ENCODE data around the gene ILF3.

ILF3 gene

GRCh38 chr19:10701955-10702525, 47.9 kb downstream of the ILF3 start:
- DNase-seq: peak in 1 of 2 experiments; percentile 56

- no peak for DNase-seq
Observed at GRCh38 chr19:10706990-10707389, 52.8 kb downstream of the ILF3 start.

- DNase-seq: no peak
Observed at GRCh38 chr19:10707440-10707839, 53.3 kb downstream of the ILF3 start.

- DNase-seq: no peak
Observed at GRCh38 chr19:10708291-10708690, 54.1 kb downstream of the ILF3 start.

GRCh38 chr19:10712045-10712444, 57.9 kb downstream of the ILF3 start:
- no peak for DNase-seq

GRCh38 chr19:10712754-10713153, 58.6 kb downstream of the ILF3 start:
- no peak for DNase-seq

- no peak for DNase-seq
Observed at GRCh38 chr19:10713317-10713716, 59.2 kb downstream of the ILF3 start.

GRCh38 chr19:10717054-10717355, 62.9 kb downstream of the ILF3 start:
- DNase-seq: no peak

GRCh38 chr19:10717356-10718204, 63.4 kb downstream of the ILF3 start, which contains the start of gene DNM2:
DNM2 (plus strand) TSS chr19:10718079; CDS start chr19:10718243, 164 bp downstream.
- DNase-seq: peak; percentile 99 to 100

- DNase-seq: peak; percentile 68 to 75
Observed at GRCh38 chr19:10718205-10719196, 64.4 kb downstream of the ILF3 start.

GRCh38 chr19:10719466-10719961, 65.4 kb downstream of the ILF3 start:
- DNase-seq: no peak

- no peak for DNase-seq
Observed at GRCh38 chr19:10720607-10721125, 66.5 kb downstream of the ILF3 start.

- DNase-seq: no peak
Observed at GRCh38 chr19:10723591-10723990, 69.4 kb downstream of the ILF3 start.

GRCh38 chr19:10724573-10725071, 70.5 kb downstream of the ILF3 start:
- DNase-seq: no peak

GRCh38 chr19:10725415-10725814, 71.3 kb downstream of the ILF3 start:
- no peak for DNase-seq

- DNase-seq: no peak
Observed at GRCh38 chr19:10726268-10726667, 72.1 kb downstream of the ILF3 start.

GRCh38 chr19:10727685-10728201, 73.6 kb downstream of the ILF3 start:
- DNase-seq: no peak

GRCh38 chr19:10729411-10729810, 75.3 kb downstream of the ILF3 start:
- no peak for DNase-seq

GRCh38 chr19:10730932-10731331, 76.8 kb downstream of the ILF3 start:
- DNase-seq: no peak

- no peak for DNase-seq
Observed at GRCh38 chr19:10735741-10736140, 81.6 kb downstream of the ILF3 start.

GRCh38 chr19:10736189-10736588, 82.0 kb downstream of the ILF3 start:
- DNase-seq: no peak

GRCh38 chr19:10736916-10737551, 82.9 kb downstream of the ILF3 start:
- DNase-seq: no peak

Measured in activated T-cell treated with anti-CD3 and anti-CD28 coated beads, Interleukin-2, amount 50 U/mL, for 48 hours (primary cell).